CD1c-positive myeloid dendritic cell (primary cell): Measurements from ENCODE around the gene ZFP82.

Source experiments
- DNase-seq: peaks from one replicate; pipeline ENCODE4 v3.0.0-alpha.2; 2016; ENCODE audit errors: extremely low spot score

The ZFP82 gene

GRCh38 chr19:36373638-36374156 lies 44.7 kb downstream of the ZFP82 start:
- DNase-seq: no peak

- no peak for DNase-seq
Observed at GRCh38 chr19:36371886-36372285, 46.6 kb downstream of the ZFP82 start.

- DNase-seq: no peak
Observed at GRCh38 chr19:36363845-36364244, 54.6 kb downstream of the ZFP82 start.
